CD4-positive, alpha-beta T cell (primary cell): ENCODE measurements around the gene ABCB6. TPM values are rescaled to one million over a fixed set of nuclear protein-coding genes. Genes with fewer than 3 reads are reported as not detected.
"Not testable (repeated sequence)": the region's sequence is repeated elsewhere in the genome, so short reads cannot be mapped to it uniquely, and the experiment has no call there.

Experiments used
- ATAC-seq: fragments of 200-7000 bp; cut with Tn5 transposase; one replicate; pipeline ENCODE4 v1.10.0; 2022; ENCODE audit warnings: mild to moderate bottlenecking; ENCODE audit not compliant: poor library complexity
- CTCF ChIA-PET: fragments of 350-600 bp; sonication (Branson Sonifier 250); formaldehyde crosslinking; loops from one replicate; lab custom pipeline; 2021; ENCODE audit warnings: antibody characterized with exemption, inconsistent platforms; lab: Charles Lee
- POLR2A ChIA-PET: fragments of 350-600 bp; sonication (Branson Sonifier 250); formaldehyde crosslinking; loops from one replicate; lab custom pipeline; 2021; ENCODE audit warnings: antibody characterized with exemption, inconsistent platforms; lab: Charles Lee
- DNase-seq, 14 experiments: peaks; one replicate each; pipeline ENCODE4 v3.0.0-alpha.2; 2013 to 2020; ENCODE audit warnings: mixed read lengths in 2 of 14
- H3K27ac ChIP-seq, 2 donors: one replicate each; pipeline versions ENCODE4 v1.5.1 to v1.7.0; 2013; ENCODE audit warnings: low read length in 2 of 2, low read depth in 1 of 2, mild to moderate bottlenecking in 1 of 2
- H3K27me3 ChIP-seq, 2 experiments: 1 replicate in 1 of 2; 2 replicates in 1 of 2; pipeline versions ENCODE4 v1.6.1 to v1.7.0; 2013; ENCODE audit warnings: low read length in 2 of 2, control low read depth in 1 of 2, mild to moderate bottlenecking in 1 of 2, moderate library complexity in 1 of 2; ENCODE audit not compliant: insufficient read depth in 2 of 2, control insufficient read depth in 1 of 2
- H3K36me3 ChIP-seq: one replicate; pipeline ENCODE4 v1.6.1; 2013; ENCODE audit warnings: low read length, control low read depth; ENCODE audit not compliant: insufficient read depth
- H3K4me1 ChIP-seq: one replicate; pipeline ENCODE4 v1.6.1; 2013; ENCODE audit warnings: low read length, control low read depth; ENCODE audit not compliant: insufficient read depth
- H3K4me3 ChIP-seq: one replicate; pipeline ENCODE4 v1.5.1; 2013; ENCODE audit warnings: mild to moderate bottlenecking, low read length, moderate library complexity
- H3K9me3 ChIP-seq, 2 experiments: 1 replicate in 1 of 2; 2 replicates in 1 of 2; pipeline versions ENCODE4 v1.6.1 to v1.7.0; 2013; ENCODE audit warnings: low read length in 2 of 2, mild to moderate bottlenecking in 2 of 2, control low read depth in 1 of 2, moderate library complexity in 1 of 2; ENCODE audit not compliant: control insufficient read depth in 1 of 2, insufficient read depth in 1 of 2
- H3K27ac Mint-ChIP-seq: one replicate; pipeline ENCODE4 v1.8.0; 2020; ENCODE audit warnings: mixed read lengths
- H3K27me3 Mint-ChIP-seq: one replicate; pipeline ENCODE4 v1.8.0; 2021; ENCODE audit warnings: mixed read lengths
- H3K36me3 Mint-ChIP-seq: one replicate; pipeline ENCODE4 v1.8.0; 2021; ENCODE audit warnings: low read depth, mixed read lengths
- H3K4me1 Mint-ChIP-seq: one replicate; pipeline ENCODE4 v1.8.0; 2021; ENCODE audit warnings: low read depth, mixed read lengths
- H3K4me3 Mint-ChIP-seq: one replicate; pipeline ENCODE4 v1.8.0; 2020; ENCODE audit warnings: mild to moderate bottlenecking, mixed read lengths
- H3K9me3 Mint-ChIP-seq: one replicate; pipeline ENCODE4 v1.8.0; 2020; ENCODE audit warnings: mixed read lengths
- CTCF ChIP-seq: fragments of 200-600 bp; IDR thresholded peaks from one replicate; pipeline ENCODE4 v1.8.0; 2022; ENCODE audit warnings: antibody characterized with exemption, mild to moderate bottlenecking
- intact Hi-C, 2 experiments: fragments of 100-400 bp; cut with DNase I in 1 of 2; cut with micrococcal nuclease in 1 of 2; formaldehyde crosslinking; loops; one replicate each; pipeline versions ENCODE4 v1.15.1 to v1.9.0; 2023 to 2025; cut with DNase I, micrococcal nuclease
- total RNA-seq, 174 experiments: library from RNA in 2 of 174; stranded (reverse) in 2 of 174; gene quantifications; one replicate each; pipeline ENCODE4 v1.2.3 and lab custom pipeline; 2021 to 2026

The ABCB6 gene
- total RNA-seq, 2 experiments from 2014 or later, result 2.6 to 3.1 TPM

- TF ChIP-seq CTCF, result no peak
- Mint-ChIP-seq H3K27ac (peak overlapping the region; percentile 93), H3K4me1 (peaks cover 39% of the 10 kb centered on the region), H3K4me3 (no peak overlapping the region), H3K27me3 (peaks cover under 1% of the 10 kb centered on the region), H3K9me3 (no peaks in the 10 kb centered on the region), H3K36me3 (peaks cover 20% of the 10 kb centered on the region)
- no peak overlapping the region for H3K27ac ChIP-seq
- ATAC-seq (no peak), DNase-seq (peak in 1 of 14 experiments; percentile 0)
- intact Hi-C loops, result loop anchor here in 1 of 2 experiments (10.0 kb wide), 2 partner anchors 180 to 340 kb away; partner anchors contain the start of genes CHPF, DNPEP and TMEM198
- peaks cover 38% of the 10 kb centered on the region for H3K4me1 ChIP-seq
- no peak overlapping the region for H3K4me3 ChIP-seq
- CTCF ChIA-PET, result interaction anchor here (0.7 to 1.0 kb wide), 2 partner anchors 76 to 90 kb away, joined by 3 to 7 read pairs; no protein-coding TSS in a partner anchor
- POLR2A ChIA-PET, result no interaction called here
- H3K36me3 ChIP-seq, result peaks cover 20% of the 10 kb centered on the region
- peaks cover 0 to 3% of the 10 kb centered on the region in 2 experiments for H3K9me3 ChIP-seq
- no peaks in the 10 kb centered on the region for H3K27me3 ChIP-seq
Observed at GRCh38 chr2:219204425-219205164, 14.2 kb downstream of the ABCB6 start.

- not testable (repeated sequence) for H3K36me3 Mint-ChIP-seq, H3K36me3 ChIP-seq, H3K27ac Mint-ChIP-seq, ATAC-seq, H3K9me3 ChIP-seq, H3K27ac ChIP-seq, H3K27me3 Mint-ChIP-seq, H3K9me3 Mint-ChIP-seq, H3K27me3 ChIP-seq, DNase-seq, H3K4me3 ChIP-seq, H3K4me3 Mint-ChIP-seq
- ChIA-PET CTCF (interaction anchor here (1.7 to 2.3 kb wide), 2 partner anchors 10 to 143 kb away, joined by 4 to 6 read pairs; no protein-coding TSS in a partner anchor), POLR2A (interaction anchor here (1.1 to 2.4 kb wide), 3 partner anchors 19 to 25 kb away, joined by 3 to 14 read pairs (median 12); partner anchors contain the start of gene CNPPD1)
- intact Hi-C loops, result loop anchor here in 1 of 2 experiments (10.0 kb wide), 2 partner anchors 183 to 343 kb away; partner anchors contain the start of genes CHPF, DNPEP and TMEM198
- peaks cover 12% of the 10 kb centered on the region for H3K4me1 Mint-ChIP-seq
- H3K4me1 ChIP-seq, result peaks cover 13% of the 10 kb centered on the region
Observed at GRCh38 chr2:219201331-219201730, 17.4 kb downstream of the ABCB6 start.

GRCh38 chr2:219200502-219201326 is 18.0 kb downstream of the ABCB6 start:
- H3K4me3 Mint-ChIP-seq, result peak overlapping the region; percentile 76
- peak overlapping the region; percentile 61 for H3K27ac Mint-ChIP-seq
- not testable (repeated sequence) for H3K27ac ChIP-seq, H3K36me3 ChIP-seq, H3K27me3 ChIP-seq, H3K4me1 Mint-ChIP-seq, ATAC-seq, H3K9me3 Mint-ChIP-seq, H3K9me3 ChIP-seq, H3K4me1 ChIP-seq, H3K36me3 Mint-ChIP-seq, H3K27me3 Mint-ChIP-seq
- intact Hi-C loops, result loop anchor here in 1 of 2 experiments (10.0 kb wide), 2 partner anchors 184 to 344 kb away; partner anchors contain the start of genes CHPF, DNPEP and TMEM198
- H3K4me3 ChIP-seq, result peak overlapping the region; percentile 31
- ChIA-PET CTCF (interaction anchor here (0.9 to 2.3 kb wide), 2 partner anchors 11 to 94 kb away, joined by 6 read pairs; no protein-coding TSS in a partner anchor), POLR2A (interaction anchor here (0.8 to 2.4 kb wide), 6 partner anchors 19 to 44 kb away, joined by 3 to 14 read pairs (median 4); partner anchors contain the start of genes ANKZF1, ATG9A, CNPPD1 and GLB1L)
- DNase-seq, result peak in 4 of 14 experiments; percentile 24 to 57 (median 40)
